Mucosa of descending colon (tissue), 3 donors: Measurements from ENCODE around the gene PDE11A. TPM values are rescaled to one million over a fixed set of nuclear protein-coding genes. Genes with fewer than 3 reads are reported as not detected.

Experiments used
- ATAC-seq: fragments of 200-7000 bp; cut with Tn5 transposase; one replicate; pipeline ENCODE4 v1.9.1; 2020; ENCODE audit warnings: mild to moderate bottlenecking, moderate library complexity
- DNase-seq, 3 donors: peaks; one replicate each; pipeline ENCODE4 v3.0.0-alpha.2; 2020
- H3K36me3 ChIP-seq: fragments of 200-600 bp; one replicate; pipeline ENCODE4 v1.8.0; 2021; ENCODE audit warnings: low read depth, mild to moderate bottlenecking
- H3K4me1 ChIP-seq: fragments of 200-600 bp; one replicate; pipeline ENCODE4 v1.8.0; 2021; ENCODE audit warnings: low read depth, mild to moderate bottlenecking
- H3K4me3 ChIP-seq: fragments of 200-600 bp; one replicate; pipeline ENCODE4 v1.8.0; 2021; ENCODE audit warnings: mild to moderate bottlenecking
- H3K9me3 ChIP-seq: fragments of 200-600 bp; one replicate; pipeline ENCODE4 v1.8.0; 2021; ENCODE audit warnings: mild to moderate bottlenecking
- intact Hi-C, 2 donors: fragments of 100-400 bp; cut with DNase I in 1 of 2; cut with micrococcal nuclease in 1 of 2; formaldehyde crosslinking; loops; one replicate each; pipeline versions ENCODE4 v1.11.0 to v1.11.1; 2022; cut with DNase I, micrococcal nuclease
- total RNA-seq, 3 donors: library from RNA; stranded (reverse); fragmentation: NEBNext Ultra II Directional in 2 of 3; extraction: Animal tissue kit (Norgen Biotek cat#: 25700) in 2 of 3; gene quantifications; one replicate each; pipeline versions ENCODE4 v1.2.1 to v1.2.4, GENCODE V29; 2021 to 2023
- TF ChIP-seq, protein P1 (sequence below): fragments of 200-600 bp; IDR thresholded peaks from one replicate; pipeline ENCODE4 v1.8.0; 2022; ENCODE audit warnings: antibody characterized with exemption, mild to moderate bottlenecking
- donor health status: DM: no; HTN: no; CAD: no; lungs with moderate emphysema.
- donor health status: DM: no; HTN: no; CAD: no.
- donor health status: DM: no; HTN: yes; CAD: no.

The PDE11A gene
- total RNA-seq, 3 donors from 2014 or later, result 1.0 to 3.2 (median 2.7) TPM

GRCh38 chr2:178006710-178007109, 65.9 kb downstream of the PDE11A start:
- no peaks in the 10 kb centered on the region for H3K9me3 ChIP-seq
- intact Hi-C loops, result no loop called here
- no peak overlapping the region for H3K4me3 ChIP-seq
- H3K36me3 ChIP-seq, result no peaks in the 10 kb centered on the region
- TF ChIP-seq, protein P1, sequence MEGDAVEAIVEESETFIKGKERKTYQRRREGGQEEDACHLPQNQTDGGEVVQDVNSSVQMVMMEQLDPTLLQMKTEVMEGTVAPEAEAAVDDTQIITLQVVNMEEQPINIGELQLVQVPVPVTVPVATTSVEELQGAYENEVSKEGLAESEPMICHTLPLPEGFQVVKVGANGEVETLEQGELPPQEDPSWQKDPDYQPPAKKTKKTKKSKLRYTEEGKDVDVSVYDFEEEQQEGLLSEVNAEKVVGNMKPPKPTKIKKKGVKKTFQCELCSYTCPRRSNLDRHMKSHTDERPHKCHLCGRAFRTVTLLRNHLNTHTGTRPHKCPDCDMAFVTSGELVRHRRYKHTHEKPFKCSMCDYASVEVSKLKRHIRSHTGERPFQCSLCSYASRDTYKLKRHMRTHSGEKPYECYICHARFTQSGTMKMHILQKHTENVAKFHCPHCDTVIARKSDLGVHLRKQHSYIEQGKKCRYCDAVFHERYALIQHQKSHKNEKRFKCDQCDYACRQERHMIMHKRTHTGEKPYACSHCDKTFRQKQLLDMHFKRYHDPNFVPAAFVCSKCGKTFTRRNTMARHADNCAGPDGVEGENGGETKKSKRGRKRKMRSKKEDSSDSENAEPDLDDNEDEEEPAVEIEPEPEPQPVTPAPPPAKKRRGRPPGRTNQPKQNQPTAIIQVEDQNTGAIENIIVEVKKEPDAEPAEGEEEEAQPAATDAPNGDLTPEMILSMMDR, result no peak
- ATAC-seq (no peak), DNase-seq (no peak)
- no peaks in the 10 kb centered on the region for H3K4me1 ChIP-seq

DNA sequence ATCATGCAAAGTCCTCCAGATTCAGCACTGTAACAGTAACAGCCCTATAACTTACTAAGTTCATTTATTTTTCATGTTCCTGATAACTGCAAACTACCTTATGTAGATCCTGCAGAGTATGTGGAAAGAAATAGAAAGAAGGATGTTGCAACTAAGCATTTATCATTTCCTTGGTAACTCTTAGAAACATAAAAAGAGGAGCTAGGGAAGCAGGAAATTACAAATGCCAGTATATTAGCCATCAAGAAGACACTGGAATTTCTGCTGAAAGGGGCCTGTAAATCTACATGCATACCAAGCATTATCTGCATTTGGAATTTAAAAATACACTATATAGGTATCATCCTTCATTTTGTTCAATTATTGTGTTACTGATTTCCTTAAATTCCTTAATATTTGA, 66.8 kb downstream of the PDE11A start:
- TF ChIP-seq, protein P1, result no peak
- intact Hi-C loops, result no loop called here
- Histone ChIP-seq H3K9me3 (no peaks in the 10 kb centered on the region), H3K36me3 (no peaks in the 10 kb centered on the region), H3K4me1 (no peaks in the 10 kb centered on the region), H3K4me3 (no peak overlapping the region)
- DNase-seq, result no peak
- no peak for ATAC-seq

DNA sequence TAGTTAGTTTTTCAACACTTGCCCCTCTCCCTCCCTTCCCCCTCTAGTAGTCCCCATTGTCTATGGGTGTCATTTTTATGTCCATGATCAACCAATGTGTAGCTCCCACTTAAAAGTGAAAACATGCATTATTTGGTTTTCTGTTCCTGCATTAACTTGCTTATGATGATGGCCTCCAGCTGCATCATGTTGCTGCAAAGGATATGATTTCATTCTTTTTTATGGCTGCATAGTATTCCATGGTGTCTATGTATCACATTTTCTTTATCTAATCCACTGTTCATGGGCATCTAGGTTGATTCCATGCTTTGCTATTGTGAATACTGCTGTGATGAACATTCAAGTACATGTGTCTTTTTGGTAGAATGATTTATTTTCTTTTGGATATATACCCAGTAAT, 70.5 kb downstream of the PDE11A start:
- TF ChIP-seq, protein P1, result no peak
- Histone ChIP-seq H3K9me3 (no peaks in the 10 kb centered on the region), H3K36me3 (no peaks in the 10 kb centered on the region), H3K4me1 (no peaks in the 10 kb centered on the region), H3K4me3 (no peak overlapping the region)
- intact Hi-C loops, result no loop called here
- DNase-seq (no peak), ATAC-seq (no peak)

- Histone ChIP-seq H3K4me1 (no peaks in the 10 kb centered on the region), H3K4me3 (no peak overlapping the region), H3K9me3 (no peaks in the 10 kb centered on the region), H3K36me3 (no peaks in the 10 kb centered on the region)
- no peak for DNase-seq
- ATAC-seq, result no peak
- intact Hi-C loops, result no loop called here
- TF ChIP-seq, protein P1, result no peak
These were observed 73.6 kb downstream of the PDE11A start for GRCh38 chr2:177998996-177999395.

GRCh38 chr2:177998006-177998405, 74.6 kb downstream of the PDE11A start:
- H3K36me3 ChIP-seq, result no peaks in the 10 kb centered on the region
- intact Hi-C loops, result no loop called here
- ATAC-seq, result no peak
- TF ChIP-seq, protein P1, result no peak
- H3K4me1 ChIP-seq, result no peaks in the 10 kb centered on the region
- DNase-seq, result no peak
- no peaks in the 10 kb centered on the region for H3K9me3 ChIP-seq
- H3K4me3 ChIP-seq, result no peak overlapping the region

DNA sequence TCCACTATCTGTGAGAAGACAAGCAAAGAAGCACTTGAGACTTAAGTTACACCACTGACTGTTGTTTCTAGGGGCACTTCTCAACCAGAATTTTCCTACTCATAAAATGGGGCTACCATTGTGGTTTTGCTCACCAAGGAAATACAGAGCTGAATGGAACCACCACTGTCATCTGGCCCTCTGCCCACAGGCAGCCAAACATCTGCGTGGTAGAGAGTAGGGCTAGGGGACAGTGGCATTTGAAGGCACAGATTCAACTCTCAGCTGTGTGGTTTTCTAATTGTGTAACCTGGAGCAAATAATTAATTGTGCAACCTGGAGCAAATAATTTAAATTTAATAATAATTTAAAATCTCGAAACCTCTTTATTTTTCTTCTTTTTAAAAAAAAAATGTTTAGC, 79.6 kb downstream of the PDE11A start:
- H3K9me3 ChIP-seq, result no peaks in the 10 kb centered on the region
- H3K4me1 ChIP-seq, result no peaks in the 10 kb centered on the region
- intact Hi-C loops, result no loop called here
- TF ChIP-seq, protein P1, result no peak
- no peak for DNase-seq
- no peak overlapping the region for H3K4me3 ChIP-seq
- no peaks in the 10 kb centered on the region for H3K36me3 ChIP-seq
- ATAC-seq, result no peak
